Activated T-cell treated with anti-CD3 and anti-CD28 coated beads for 1 hour (primary cell): ENCODE data around the gene STKLD1.
"Not testable (repeated sequence)": the region's sequence is repeated elsewhere in the genome, so short reads cannot be mapped to it uniquely, and the experiment has no call there.

Experiments
- DNase-seq: peaks from one replicate; pipeline ENCODE4 v3.0.0-alpha.2; 2020; ENCODE audit warnings: low read depth

STKLD1 gene

DNA sequence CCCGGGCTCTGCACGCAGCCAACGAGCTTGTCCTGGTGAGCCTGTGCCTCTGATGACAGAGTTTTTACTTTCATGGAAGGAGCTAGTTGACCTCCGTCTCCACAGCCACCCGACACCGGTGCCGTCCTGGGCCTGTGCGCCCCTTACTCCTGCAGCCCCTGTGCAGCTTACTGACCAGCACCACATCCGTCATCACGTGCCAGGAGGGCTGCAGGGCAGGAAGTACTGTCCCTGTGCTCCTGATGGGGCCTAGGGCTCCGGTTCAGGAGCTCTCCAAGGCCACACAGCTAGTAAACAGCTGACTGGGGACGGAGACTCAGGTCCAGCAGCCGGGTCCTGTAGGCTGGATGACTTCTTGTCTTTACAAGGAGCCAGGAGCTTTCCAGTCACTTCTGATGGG is 10.2 kb downstream of the STKLD1 start:
- DNase-seq, result no peak

GRCh38 chr9:133387680-133388079 is 11.5 kb downstream of the STKLD1 start:
- DNase-seq, result no peak

- DNase-seq, result no peak
Measured at GRCh38 chr9:133389025-133389557, 12.9 kb downstream of the STKLD1 start.

DNA sequence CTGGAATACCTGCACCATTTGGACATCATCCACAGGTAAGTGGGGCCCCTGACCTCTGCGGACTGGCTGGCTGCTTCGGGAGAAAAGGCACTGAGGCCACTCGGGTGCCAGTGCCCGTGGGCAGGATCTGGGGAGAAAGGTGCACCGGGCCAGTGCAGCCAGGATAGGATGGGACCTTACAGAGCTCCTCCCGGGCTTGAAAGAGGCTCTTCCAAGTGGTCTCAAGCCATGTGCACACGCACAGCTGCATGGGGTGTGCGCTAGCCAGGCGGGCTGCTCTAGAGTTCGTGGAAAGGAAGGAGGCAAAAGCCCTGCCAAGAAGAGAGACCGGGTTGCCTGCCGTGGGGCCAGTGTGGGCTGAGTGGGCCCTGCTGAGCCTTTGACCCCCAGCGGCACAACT is 13.4 kb downstream of the STKLD1 start:
- DNase-seq, result no peak

- DNase-seq, result no peak
Measured at GRCh38 chr9:133390713-133391112, 14.5 kb downstream of the STKLD1 start.

- not testable (repeated sequence) for DNase-seq
Measured at GRCh38 chr9:133391449-133391848, 15.3 kb downstream of the STKLD1 start.

GRCh38 chr9:133392308-133392707 is 16.1 kb downstream of the STKLD1 start:
- DNase-seq, result not testable (repeated sequence)

- DNase-seq, result no peak
Measured at GRCh38 chr9:133393399-133393798, 17.2 kb downstream of the STKLD1 start.

GRCh38 chr9:133394687-133395271 is 18.6 kb downstream of the STKLD1 start:
- no peak for DNase-seq

DNA sequence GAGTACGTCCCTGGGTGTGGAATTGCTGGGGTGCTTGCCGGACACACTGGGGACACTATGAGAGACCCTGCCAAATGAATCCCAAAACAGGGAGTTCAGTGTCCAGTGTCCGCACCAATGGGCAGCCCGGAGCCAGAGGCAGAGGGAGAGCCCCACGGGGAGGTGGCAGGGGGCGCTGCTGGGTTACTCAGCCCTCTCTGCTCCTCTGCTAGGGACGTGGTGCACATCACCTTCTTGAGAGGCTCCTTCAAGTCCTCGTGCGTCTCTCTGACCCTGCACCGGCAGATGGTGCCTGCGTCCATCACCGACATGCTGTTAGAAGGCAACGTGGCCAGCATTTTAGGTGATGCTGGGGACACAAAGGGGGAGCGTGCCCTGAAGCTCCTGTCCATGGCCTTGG is 20.8 kb downstream of the STKLD1 start:
- DNase-seq, result no peak

DNA sequence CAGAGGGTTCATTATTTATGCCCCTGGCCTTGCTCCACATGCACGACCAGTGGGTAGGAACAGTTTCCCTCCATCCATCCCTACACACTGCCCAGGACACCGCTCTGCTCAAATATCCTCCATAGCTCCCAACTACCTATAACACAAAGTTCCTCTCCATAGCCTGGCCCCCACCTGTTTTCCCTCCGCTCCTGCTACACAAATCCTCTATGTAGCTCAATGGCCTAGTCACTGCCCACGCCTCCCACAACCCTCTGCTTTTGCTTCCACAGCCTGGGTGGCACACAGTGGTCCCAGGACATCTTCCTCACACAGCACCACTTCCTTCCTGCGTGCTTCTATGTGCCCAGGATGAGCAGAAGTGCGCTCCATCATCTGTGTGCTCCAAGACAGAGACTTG is 21.2 kb downstream of the STKLD1 start:
- DNase-seq, result no peak

GRCh38 chr9:133397895-133398294 is 21.7 kb downstream of the STKLD1 start:
- DNase-seq, result no peak

DNA sequence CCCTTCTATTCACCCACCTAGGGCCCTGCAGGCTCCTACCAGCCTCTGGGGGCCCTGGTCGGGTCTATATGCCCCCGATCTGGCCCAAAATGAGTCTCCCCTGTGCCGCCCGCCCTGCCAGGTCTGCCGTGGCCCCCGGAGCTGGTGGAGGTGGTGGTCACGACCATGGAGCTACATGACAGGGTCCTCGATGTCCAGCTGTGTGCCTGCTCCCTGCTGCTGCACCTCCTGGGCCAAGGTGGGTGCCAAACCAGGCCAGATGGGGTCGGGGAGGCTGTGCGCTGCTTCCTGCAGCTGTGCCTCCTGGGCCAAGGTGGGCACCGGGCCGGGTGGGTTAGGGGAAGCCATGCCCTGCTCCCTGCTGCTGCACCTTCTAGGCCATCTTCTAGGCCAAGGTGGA is 24.1 kb downstream of the STKLD1 start:
- DNase-seq, result no peak

- DNase-seq, result no peak
Measured at GRCh38 chr9:133401588-133401987, 25.4 kb downstream of the STKLD1 start.

DNA sequence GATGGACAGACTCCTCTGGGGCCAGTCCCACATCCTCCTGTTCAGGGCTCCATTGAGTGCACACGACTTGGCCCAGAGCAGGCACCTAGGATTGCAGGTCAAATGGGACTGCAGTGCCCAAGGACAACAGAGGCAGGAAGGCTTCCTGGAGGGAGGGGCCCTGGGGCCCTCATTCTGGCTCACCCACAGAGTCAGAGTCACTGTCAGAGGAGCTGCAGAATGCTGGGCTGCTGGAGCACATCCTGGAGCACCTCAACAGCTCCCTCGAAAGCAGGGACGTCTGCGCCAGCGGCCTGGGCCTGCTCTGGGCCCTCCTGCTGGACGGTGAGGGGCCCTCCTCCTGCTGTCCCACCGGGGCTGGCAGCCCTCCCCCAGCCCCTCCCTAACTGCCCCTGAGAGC is 26.5 kb downstream of the STKLD1 start:
- no peak for DNase-seq

GRCh38 chr9:133403766-133404453 is 27.7 kb downstream of the STKLD1 start:
- DNase-seq, result peak; percentile 55

GRCh38 chr9:133404454-133405002 is 28.4 kb downstream of the STKLD1 start:
- DNase-seq, result no peak

DNA sequence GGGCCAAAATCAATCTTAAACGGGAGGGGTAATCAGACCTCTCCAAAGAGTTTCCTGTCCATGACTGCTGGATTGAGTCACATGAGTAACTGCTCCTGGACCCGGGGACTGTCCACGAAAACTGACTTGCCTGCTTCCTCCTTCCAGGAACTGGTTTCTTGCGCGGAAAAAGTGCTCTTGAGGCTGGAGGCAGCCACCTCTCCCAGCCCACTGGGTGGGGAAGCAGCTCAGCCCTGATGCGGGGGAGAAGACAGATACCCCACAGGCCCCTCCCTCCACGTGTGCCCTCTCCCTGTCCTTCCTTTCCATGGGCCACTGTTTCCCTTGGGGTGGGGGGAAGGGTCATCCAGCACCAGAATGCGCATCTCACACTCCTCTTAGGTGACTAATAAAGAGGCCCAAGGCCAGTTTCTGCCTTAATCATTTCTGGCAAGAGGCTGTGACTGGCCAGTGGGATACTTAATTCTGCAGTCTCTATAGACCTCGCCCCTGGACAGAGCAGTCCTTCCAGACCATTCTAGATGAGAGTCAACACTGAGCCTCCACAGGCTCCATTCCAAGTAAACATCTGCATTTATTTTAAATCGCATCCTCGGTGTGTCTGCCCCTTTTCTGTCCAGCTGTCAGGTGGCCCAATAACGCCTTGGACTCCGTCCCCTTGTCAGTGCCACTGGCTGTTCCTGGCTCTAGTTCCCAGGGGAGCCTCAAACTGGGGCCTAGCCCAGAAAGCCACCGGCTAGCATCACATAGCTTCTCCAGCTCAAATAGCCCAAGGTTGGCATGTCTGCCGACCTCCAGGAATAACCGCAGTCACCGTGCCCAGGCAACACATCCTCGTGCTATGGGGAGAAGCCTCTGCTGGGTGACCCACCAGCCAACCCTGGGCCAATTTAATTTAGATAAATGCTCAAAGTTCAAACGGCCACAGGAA is 29.6 kb downstream of the STKLD1 start:
- no peak for DNase-seq

DNA sequence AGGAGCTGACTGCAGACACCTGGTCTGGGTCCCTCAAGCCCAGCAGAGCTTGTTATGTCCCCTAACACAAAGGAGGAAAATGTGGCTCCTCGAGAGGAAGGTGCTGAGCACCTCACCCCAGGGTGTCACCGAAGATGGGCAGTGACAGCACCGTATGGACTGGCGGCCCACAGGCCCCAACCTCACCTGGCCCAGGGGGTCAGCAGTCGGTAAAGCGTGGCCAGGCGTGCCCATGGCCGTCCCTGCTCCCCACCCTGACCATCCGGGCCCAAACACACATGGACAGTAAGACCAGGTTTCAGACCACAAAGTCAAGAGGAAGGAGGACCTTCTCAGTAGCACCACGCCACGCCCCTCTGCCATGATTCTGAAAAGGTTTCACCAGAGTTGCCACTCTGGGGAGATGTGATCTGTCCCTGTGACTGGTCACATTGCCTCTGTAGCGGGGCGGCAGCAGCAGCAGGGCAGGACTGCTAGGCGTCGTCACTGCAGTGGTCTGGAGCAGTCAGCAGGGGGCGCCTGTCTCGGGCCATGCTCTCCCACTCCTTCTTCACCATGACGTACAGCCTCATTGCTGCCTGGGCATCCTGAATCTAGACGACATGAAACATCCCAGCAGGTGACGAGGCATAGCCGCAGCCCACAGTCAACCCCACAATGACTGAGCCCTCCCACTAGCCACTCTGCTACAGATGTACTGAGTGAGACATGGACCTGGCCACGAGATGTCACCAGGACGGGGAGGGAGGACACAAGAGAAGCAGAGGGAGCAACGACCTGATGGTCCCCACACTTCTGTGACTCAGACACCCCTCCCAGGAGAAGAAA is 30.5 kb downstream of the STKLD1 start:
- peak; percentile 67 for DNase-seq

GRCh38 chr9:133408042-133408441 is 31.9 kb downstream of the STKLD1 start:
- no peak for DNase-seq

- DNase-seq, result no peak
Measured at GRCh38 chr9:133415170-133415569, 39.0 kb downstream of the STKLD1 start.
